OCI-LY7 (cell line): ENCODE results near the gene COPS8. TPM values are rescaled to one million over a fixed set of nuclear protein-coding genes. Genes with fewer than 3 reads are reported as not detected.

Experiments used
- BruUV-seq: library from RNA; stranded (reverse); fragments of 400-500 nt; replicated peaks from 2 replicates; lab custom pipeline; 2021; lab: Mats Ljungman, UMichigan
- CTCF ChIA-PET: fragments of 300-600 bp; sonication (Branson Sonifier 250); formaldehyde crosslinking; loops from one replicate; lab custom pipeline; 2022; ENCODE audit warnings: antibody characterized with exemption; ENCODE audit not compliant: unreplicated experiment; lab: Charles Lee
- POLR2A ChIA-PET: fragments of 300-600 bp; sonication (Branson Sonifier 250); formaldehyde crosslinking; loops from one replicate; lab custom pipeline; 2022; ENCODE audit warnings: antibody characterized with exemption; lab: Charles Lee
- DNase-seq: peaks from one replicate; pipeline ENCODE4 v3.0.0-alpha.2; 2015; ENCODE audit warnings: low spot score
- H2AFZ ChIP-seq: fragments of 200-600 bp; sonication (generic), shearing (Covaris generic); 2 replicates; pipeline ENCODE4 v1.6.1; 2014; ENCODE audit warnings: mild to moderate bottlenecking, antibody characterized with exemption, low read length, moderate library complexity
- H3K27ac ChIP-seq: fragments of 200-600 bp; sonication (generic); 2 replicates; pipeline ENCODE4 v1.5.1; 2014; ENCODE audit warnings: mixed run types, low read depth, mild to moderate bottlenecking, moderate library complexity, low read length, inconsistent platforms; ENCODE audit not compliant: poor library complexity, severe bottlenecking
- H3K36me3 ChIP-seq: fragments of 200-600 bp; sonication (generic); 2 replicates; pipeline ENCODE4 v1.6.1; 2014; ENCODE audit warnings: mild to moderate bottlenecking, antibody characterized with exemption, low read length, moderate library complexity, mixed read lengths; ENCODE audit not compliant: insufficient read depth
- H3K4me1 ChIP-seq: fragments of 200-600 bp; sonication (generic); 2 replicates; pipeline ENCODE4 v1.5.1; 2014; ENCODE audit warnings: mild to moderate bottlenecking, low read length; ENCODE audit not compliant: insufficient read depth, poor library complexity, severe bottlenecking
- H3K4me2 ChIP-seq: fragments of 200-600 bp; sonication (generic); 2 replicates; pipeline ENCODE4 v1.6.1; 2014; ENCODE audit warnings: mild to moderate bottlenecking, low read length
- H3K4me3 ChIP-seq: fragments of 200-600 bp; sonication (generic); 2 replicates; pipeline ENCODE4 v1.5.1; 2014; ENCODE audit warnings: mild to moderate bottlenecking, low read depth, low read length; ENCODE audit not compliant: poor library complexity, severe bottlenecking
- H3K79me2 ChIP-seq: fragments of 200-600 bp; sonication (generic); 2 replicates; pipeline ENCODE4 v1.6.1; 2016; ENCODE audit warnings: low read depth, mild to moderate bottlenecking, low read length, moderate library complexity, mixed read lengths; ENCODE audit not compliant: insufficient read depth
- H3K9me2 ChIP-seq: fragments of 200-600 bp; sonication (generic); 2 replicates; pipeline ENCODE4 v1.6.1; 2016; ENCODE audit warnings: mild to moderate bottlenecking, low read length, mixed read lengths; ENCODE audit not compliant: insufficient read depth
- H3K9me3 ChIP-seq: fragments of 200-600 bp; sonication (generic); 2 replicates; pipeline ENCODE4 v1.6.1; 2014; ENCODE audit warnings: mild to moderate bottlenecking, mixed run types, low read length, mixed read lengths
- H4K20me1 ChIP-seq: fragments of 200-600 bp; sonication (generic); 2 replicates; pipeline ENCODE4 v1.6.1; 2014; ENCODE audit warnings: mild to moderate bottlenecking, antibody characterized with exemption, low read length, moderate library complexity, mixed read lengths; ENCODE audit not compliant: insufficient read depth
- CTCF ChIP-seq: fragments of 200-600 bp; sonication (generic); conservative IDR thresholded peaks from 2 replicates; pipeline ENCODE4 v1.5.1; 2014; ENCODE audit warnings: mild to moderate bottlenecking, antibody characterized with exemption, low read length, moderate library complexity, mixed read lengths
- EZH2phosphoT487 ChIP-seq: fragments of 200-600 bp; sonication (generic); IDR thresholded peaks from 2 replicates; pipeline ENCODE4 v1.6.1; 2018; ENCODE audit warnings: low read depth, borderline replicate concordance, mild to moderate bottlenecking, mixed run types, antibody characterized with exemption, low read length, moderate library complexity, mixed read lengths
- intact Hi-C: fragments of 100-400 bp; cut with micrococcal nuclease; formaldehyde crosslinking; loops from one replicate; pipeline ENCODE4 v1.10.0; 2022; ENCODE audit not compliant: unreplicated experiment
- total RNA-seq, 2 experiments: library from RNA; depleted of rRNA in 1 of 2; stranded (reverse); fragments of >200 nt in 1 of 2; shearing (Covaris generic) in 1 of 2; gene quantifications; 2 replicates each; pipeline ENCODE4 v1.2.3, GENCODE V29; 2014 to 2022

The COPS8 gene
- total RNA-seq, 2 experiments from 2014 or later = 58.8 to 117 TPM

- Histone ChIP-seq H4K20me1 (no peaks in the 10 kb centered on the region), H3K27ac (no peak overlapping the region), H2AFZ (no peak overlapping the region), H3K9me2 (no peaks in the 10 kb centered on the region), H3K79me2 (no peaks in the 10 kb centered on the region), H3K9me3 (no peaks in the 10 kb centered on the region), H3K4me2 (no peak overlapping the region), H3K4me3 (no peak overlapping the region), H3K36me3 (no peaks in the 10 kb centered on the region), H3K4me1 (peaks cover 5% of the 10 kb centered on the region)
- CTCF ChIA-PET = no interaction called here
- intact Hi-C loops = loop anchor here (10.0 kb wide), 1 partner anchor 454 kb away; no protein-coding TSS in a partner anchor
- BruUV-seq = no TSS peak
- no peak for DNase-seq
- TF ChIP-seq CTCF = no peak
- no peak for TF ChIP-seq EZH2phosphoT487
- POLR2A ChIA-PET = no interaction called here
Observed at GRCh38 chr2:237120916-237121315, 35.2 kb downstream of the COPS8 start.

- no peak for DNase-seq
- H3K9me2 ChIP-seq = no peaks in the 10 kb centered on the region
- POLR2A ChIA-PET = interaction anchor here (0.6 to 0.7 kb wide), 2 partner anchors 44 to 1677 kb away, joined by 3 read pairs; no protein-coding TSS in a partner anchor
- CTCF ChIA-PET = no interaction called here
- BruUV-seq = no TSS peak
- H3K4me2 ChIP-seq = no peak overlapping the region
- H3K4me3 ChIP-seq = no peak overlapping the region
- no peaks in the 10 kb centered on the region for H3K36me3 ChIP-seq
- H4K20me1 ChIP-seq = no peaks in the 10 kb centered on the region
- intact Hi-C loops = loop anchor here (10.0 kb wide), 1 partner anchor 453 kb away; no protein-coding TSS in a partner anchor
- peaks cover 5% of the 10 kb centered on the region for H3K4me1 ChIP-seq
- H3K9me3 ChIP-seq = no peaks in the 10 kb centered on the region
- H3K27ac ChIP-seq = no peak overlapping the region
- H2AFZ ChIP-seq = no peak overlapping the region
- H3K79me2 ChIP-seq = no peaks in the 10 kb centered on the region
- no peak for TF ChIP-seq CTCF
- TF ChIP-seq EZH2phosphoT487 = no peak
Observed at GRCh38 chr2:237121321-237121720, 35.6 kb downstream of the COPS8 start.

GRCh38 chr2:237122214-237122666 lies 36.6 kb downstream of the COPS8 start:
- intact Hi-C loops = loop anchor here (1.0 to 10.0 kb wide), 2 partner anchors 200 to 453 kb away; no protein-coding TSS in a partner anchor
- Histone ChIP-seq H3K9me2 (no peaks in the 10 kb centered on the region), H3K36me3 (no peaks in the 10 kb centered on the region), H3K4me3 (no peak overlapping the region), H3K9me3 (no peaks in the 10 kb centered on the region), H2AFZ (peak overlapping the region; percentile 47), H4K20me1 (no peaks in the 10 kb centered on the region), H3K79me2 (no peaks in the 10 kb centered on the region), H3K27ac (no peak overlapping the region), H3K4me1 (peaks cover 5% of the 10 kb centered on the region), H3K4me2 (no peak overlapping the region)
- no peak for TF ChIP-seq EZH2phosphoT487
- TF ChIP-seq CTCF = peak; percentile 67
- peak; percentile 47 for DNase-seq
- ChIA-PET CTCF (no interaction called here), POLR2A (interaction anchor here (0.6 to 0.9 kb wide), 3 partner anchors 45 to 470 kb away, joined by 3 to 4 read pairs (median 3); no protein-coding TSS in a partner anchor)
- BruUV-seq = no TSS peak
